GM18868 (cell line): Measurements from ENCODE around the gene PRR12.

Experiments used
- ATAC-seq: cut with Tn5 transposase; IDR thresholded peaks from one replicate; pipeline ENCODE4 v1.9.1; 2021; ENCODE audit warnings: mild to moderate bottlenecking, moderate library complexity; ENCODE audit not compliant: unreplicated experiment

PRR12 gene

DNA sequence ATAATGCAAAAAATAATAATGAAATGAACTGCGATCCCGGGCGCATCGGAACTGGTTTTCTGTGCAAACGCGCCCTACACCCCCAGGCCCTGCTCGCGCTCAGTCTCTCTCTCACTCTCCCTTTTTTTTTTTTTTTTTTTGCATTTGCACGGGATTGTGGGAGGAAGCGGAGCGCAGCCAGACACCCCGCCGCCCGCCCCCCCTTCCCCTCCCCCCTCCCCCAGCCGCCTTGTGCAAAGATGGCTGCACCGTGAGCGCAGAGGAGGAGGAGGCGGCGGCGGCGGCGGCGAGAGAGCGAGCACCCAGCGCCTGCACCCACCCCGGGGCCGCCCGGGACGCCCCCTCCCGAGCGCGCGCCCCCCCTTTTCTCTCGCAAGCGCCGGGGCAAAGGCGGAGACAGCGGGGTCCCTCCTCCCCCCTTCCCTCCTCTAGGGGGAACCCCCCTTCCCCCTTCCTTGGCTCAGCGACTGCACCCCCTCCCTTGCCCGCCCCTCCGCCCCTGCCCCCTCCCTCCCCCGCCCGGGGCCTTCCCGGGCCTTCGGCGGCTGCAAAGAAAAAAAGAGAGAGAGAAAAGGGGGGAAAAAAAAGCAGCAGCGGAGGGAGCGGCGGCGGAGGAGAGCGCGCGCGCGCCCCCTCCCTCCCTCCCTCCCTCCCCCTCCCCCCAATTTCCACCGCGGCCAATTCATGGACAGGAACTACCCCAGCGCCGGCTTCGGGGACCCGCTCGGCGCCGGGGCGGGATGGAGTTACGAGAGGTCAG lies at the start of gene PRR12:
PRR12 (plus strand) TSS at position 212 of the 760 bp plus-strand sequence; CDS start at position 685, 473 bp downstream.
- no peak for ATAC-seq

- ATAC-seq, result no peak
Measured at GRCh38 chr19:49541914-49542313, 49.1 kb upstream of the PRR12 start.

DNA sequence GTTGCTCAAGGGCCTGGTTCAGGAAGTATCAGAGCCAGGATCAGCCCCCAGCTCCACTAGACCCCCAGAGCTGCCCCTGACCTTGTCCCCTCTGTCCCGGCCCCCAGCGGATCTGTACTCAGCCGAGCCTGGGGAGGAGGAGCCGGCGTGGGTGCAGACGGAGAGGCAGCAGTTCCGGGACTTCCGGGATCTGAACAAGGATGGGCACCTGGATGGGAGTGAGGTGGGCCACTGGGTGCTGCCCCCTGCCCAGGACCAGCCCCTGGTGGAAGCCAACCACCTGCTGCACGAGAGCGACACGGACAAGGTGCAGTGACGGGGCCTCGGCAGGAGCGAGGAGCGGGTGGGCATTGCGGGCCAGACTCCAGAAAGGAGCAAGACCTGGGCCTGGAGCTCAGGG lies 48.5 kb upstream of the PRR12 start:
- no peak for ATAC-seq

- ATAC-seq, result no peak
Measured at GRCh38 chr19:49543032-49543431, 48.0 kb upstream of the PRR12 start.

DNA sequence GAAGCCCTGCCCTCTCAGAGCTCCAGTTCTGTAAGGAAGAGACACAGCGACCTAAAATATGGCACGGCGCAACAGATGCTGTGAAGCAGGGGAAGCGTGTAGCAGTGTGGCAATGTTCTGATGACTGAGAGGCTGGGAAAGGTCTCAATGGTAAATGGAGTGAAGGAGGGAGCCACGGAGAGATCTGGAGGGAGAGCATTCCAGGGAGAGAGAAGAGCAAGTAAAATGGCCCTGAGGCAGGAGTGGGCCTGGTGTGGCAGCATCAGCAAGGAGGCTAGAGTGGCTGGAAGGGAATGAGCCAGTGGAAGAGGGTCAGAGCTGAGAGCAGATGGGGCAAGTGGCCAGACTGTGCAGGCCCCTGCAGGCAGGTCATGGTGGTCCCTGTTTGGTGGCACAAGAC lies 46.8 kb upstream of the PRR12 start:
- ATAC-seq, result no peak

- no peak for ATAC-seq
Measured at GRCh38 chr19:49546825-49547565, 44.0 kb upstream of the PRR12 start.

DNA sequence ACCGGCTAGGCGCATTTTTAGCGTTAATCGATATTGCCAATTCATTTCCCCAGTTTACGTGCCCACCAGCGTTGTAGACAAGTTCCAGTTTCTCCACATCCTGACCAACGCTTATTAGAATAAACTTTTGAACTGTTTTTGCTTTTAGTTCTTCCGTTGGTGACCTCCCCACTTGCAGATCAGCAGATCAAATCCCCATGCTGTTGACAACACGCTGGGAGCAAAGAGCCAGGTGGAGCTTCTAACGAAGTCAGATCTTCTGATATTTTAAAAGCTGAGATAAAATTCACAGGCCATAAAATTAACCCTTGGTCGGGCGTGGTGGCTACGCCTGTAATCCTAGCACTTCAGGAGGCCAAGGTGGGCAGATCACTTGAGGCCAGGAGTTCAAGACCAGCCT lies 41.9 kb upstream of the PRR12 start:
- no peak for ATAC-seq

- no peak for ATAC-seq
Measured at GRCh38 chr19:49551531-49551930, 39.5 kb upstream of the PRR12 start.

- no peak for ATAC-seq
Measured at GRCh38 chr19:49552749-49553148, 38.2 kb upstream of the PRR12 start.

GRCh38 chr19:49553451-49554271 lies 37.3 kb upstream of the PRR12 start:
- ATAC-seq, result no peak

GRCh38 chr19:49554701-49555181 lies 36.2 kb upstream of the PRR12 start:
- ATAC-seq, result no peak

- no peak for ATAC-seq
Measured at GRCh38 chr19:49555600-49556411, 35.2 kb upstream of the PRR12 start.

GRCh38 chr19:49556412-49557398 lies 34.3 kb upstream of the PRR12 start:
- ATAC-seq, result no peak

DNA sequence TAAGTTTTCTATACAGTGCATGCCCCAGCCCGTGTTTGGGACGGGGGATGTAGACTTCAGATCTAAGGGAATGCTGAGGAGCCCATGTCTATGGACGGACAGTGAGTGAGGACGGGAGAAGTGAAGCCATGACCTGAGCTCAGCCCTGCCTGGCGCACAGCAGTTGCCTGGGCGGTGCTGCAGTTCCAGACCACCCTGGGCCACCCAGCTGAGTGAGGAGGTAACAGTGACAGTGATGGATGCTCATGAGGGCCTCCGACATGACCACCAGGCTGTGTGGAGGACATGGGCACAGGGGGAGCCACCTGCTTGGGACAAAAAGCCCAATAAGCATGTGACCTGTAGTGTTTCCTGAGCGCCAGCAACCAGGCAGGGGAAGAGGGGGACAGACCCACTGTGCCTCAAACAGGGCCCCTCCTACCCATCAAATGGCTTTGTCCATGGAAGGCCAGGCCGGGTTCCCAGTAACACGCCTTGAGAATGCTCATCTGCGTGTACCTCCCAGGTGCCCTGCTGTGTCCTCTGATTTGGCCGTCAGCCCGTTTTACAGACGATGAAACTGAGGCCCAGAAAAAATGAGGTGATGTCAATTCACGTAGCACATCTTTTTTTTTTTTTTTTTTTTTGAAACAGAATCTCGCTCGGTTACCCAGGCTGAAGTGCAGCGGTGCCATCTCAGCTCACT lies 33.2 kb upstream of the PRR12 start:
- no peak for ATAC-seq

- ATAC-seq, result no peak
Measured at GRCh38 chr19:49558591-49558990, 32.4 kb upstream of the PRR12 start.

DNA sequence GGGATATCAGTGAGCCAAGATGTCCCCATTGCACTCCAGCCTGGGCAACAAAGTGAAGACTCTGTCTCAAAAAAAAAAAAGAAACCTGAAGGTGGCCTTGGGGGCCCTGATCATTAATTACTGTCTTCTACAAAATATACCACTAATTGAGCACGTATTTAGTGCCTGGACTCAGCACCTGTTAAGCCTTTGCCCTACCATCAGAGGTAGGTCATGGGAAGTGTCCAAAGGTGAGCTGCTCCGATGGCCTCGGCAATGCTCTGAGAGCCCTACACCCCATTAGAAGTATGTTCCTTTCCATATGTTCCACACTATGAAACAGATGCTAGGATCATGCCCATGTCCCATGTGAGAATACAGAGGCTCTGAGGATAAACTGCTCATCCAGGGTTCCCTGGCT lies 31.5 kb upstream of the PRR12 start:
- ATAC-seq, result no peak

DNA sequence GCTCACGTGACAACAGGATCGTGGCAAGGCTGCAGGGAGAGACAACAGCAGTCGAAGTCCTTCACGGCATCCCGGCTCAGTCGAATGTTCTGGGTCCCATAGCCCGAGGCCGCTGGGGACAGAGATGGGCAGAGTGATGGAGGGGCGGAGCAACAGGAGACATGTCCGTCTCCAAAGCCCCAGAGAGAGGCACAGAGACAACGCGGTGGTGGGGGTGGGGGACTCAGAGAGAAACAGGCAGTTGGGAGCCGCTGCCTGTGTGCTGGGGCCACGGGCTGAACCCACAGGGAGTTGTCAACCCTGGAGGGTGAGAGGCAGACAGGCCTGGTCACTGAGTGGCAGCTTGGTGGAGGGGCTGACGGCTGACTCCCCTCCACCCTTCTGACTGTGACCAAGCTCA lies 31.1 kb upstream of the PRR12 start:
- no peak for ATAC-seq

DNA sequence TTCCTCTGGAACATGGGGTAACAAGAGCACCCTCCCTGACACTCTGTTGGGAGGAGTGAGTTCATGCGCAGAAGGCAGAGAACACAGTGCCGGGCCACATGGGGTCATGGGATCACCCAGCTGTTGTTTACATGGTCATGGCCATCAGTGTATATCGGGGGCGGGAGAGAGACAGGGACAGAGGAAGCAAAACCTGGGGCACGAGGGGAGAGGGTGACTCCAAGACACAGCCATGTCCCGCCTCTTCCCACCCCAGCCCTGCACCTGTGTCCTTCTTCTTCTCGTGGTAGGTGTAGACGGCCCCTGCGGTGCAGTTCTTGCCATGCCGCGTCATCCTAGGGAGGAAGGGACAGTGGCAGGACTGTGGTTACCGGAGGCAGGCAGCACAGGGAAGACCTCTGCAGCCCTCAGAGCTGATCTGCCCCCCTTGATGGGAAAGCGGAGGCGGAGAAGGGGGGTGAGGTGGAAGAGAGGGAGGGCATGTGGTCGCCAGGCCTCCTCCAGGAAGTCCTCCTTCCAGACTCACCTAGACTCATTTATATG lies 30.6 kb upstream of the PRR12 start:
- ATAC-seq, result no peak
